NCI-H446 (cell line): ENCODE results near the gene TTC28.
A peak's percentile ranks its signal among the peaks of the same experiment; 100 is the strongest.
"Not testable (repeated sequence)": the region's sequence is repeated elsewhere in the genome, so short reads cannot be mapped to it uniquely, and the experiment has no call there.

Source experiments
- DNase-seq, 2 experiments: peaks; one replicate each; lab custom pipeline; 2025; lab: John Stamatoyannopoulos, UW

Gene TTC28

DNA sequence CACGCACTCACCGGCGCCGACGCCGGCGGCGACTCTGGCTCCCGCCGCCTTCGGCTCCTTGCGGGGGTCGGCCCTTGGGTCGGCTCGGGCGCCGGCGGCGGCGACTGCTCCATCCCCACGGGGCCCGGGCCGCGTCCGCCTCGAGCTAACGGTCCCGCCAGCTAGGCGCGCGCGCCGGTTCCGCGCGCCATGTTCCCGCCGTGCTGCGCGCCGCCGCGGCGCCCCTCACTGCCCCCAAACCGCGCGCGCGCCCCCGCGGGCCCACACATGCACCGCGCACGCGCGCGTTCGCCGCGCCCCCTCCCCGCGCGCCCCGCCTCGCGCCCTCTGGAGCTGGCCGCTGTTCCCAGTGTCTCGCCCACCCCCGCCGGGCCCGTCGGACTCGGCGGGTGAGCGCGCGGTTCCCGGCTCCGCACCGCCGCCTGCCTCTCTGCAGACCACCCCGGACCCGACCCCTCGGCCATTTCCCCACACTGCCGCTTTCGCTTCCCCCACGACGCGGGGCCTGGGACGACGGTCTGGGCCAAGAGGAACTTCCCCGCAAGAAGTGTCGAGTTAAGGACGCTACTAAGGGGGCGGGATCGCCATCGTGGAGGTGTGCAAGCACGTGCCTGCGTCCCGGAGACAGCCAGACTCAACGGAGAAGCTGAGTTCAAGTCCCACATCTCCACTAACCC is at the start of gene TTC28:
Gene TTC28 (minus strand): TSS at position 230 of the 677 bp plus-strand sequence. CDS start 117 bp downstream, at position 113.
- DNase-seq, result peak; percentile 76 to 90

DNA sequence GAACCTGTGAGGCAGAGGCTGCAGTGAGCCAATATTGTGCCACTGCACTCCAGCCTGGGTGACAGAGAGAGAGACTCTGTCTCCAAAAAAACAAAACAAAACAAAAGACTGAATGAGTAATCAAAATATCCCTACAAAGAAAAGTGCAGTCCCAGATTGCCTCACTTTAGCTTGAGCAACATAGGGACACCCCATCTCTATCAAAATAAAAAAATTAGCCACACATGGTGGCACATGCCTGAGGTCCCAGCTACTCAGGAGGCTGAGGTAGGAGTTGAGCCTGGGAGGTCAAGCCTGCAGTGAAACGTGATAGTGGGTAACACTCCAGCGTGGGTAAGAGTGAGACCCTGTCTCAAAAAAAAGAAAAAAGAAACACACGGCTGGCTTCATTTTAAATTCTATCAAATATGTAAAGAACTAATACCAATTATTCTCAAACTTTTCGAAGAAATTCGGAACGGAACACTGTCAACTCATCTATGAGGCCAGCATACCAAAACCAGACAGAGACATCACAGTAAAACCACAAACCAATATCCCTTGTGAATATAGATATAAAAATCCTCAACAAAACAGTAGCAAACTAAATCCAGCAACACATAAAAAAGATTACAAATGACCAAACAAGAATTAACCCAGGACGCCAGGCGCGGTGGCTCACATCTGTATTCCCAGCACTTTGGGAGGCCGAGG is 49.1 kb upstream of the TTC28 start:
- DNase-seq, result no peak

DNA sequence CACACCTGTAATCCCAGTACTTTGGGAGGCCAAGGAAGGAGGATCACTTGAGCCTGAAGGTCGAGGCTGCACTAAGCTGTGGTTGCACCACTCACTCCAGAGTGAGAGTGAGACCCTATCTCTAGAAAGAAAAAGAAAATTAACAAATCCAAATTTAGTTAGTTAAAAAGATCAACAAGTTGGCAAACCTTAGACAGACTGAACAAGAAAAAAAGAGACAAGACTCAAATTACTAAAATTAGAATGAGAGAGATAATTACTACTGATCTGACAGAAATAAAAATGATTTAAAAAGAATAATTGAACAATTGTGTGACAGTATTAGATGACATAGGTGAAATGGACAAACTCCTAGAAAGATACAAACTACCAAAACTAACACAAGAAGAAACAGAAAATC is 48.4 kb upstream of the TTC28 start:
- no peak for DNase-seq

DNA sequence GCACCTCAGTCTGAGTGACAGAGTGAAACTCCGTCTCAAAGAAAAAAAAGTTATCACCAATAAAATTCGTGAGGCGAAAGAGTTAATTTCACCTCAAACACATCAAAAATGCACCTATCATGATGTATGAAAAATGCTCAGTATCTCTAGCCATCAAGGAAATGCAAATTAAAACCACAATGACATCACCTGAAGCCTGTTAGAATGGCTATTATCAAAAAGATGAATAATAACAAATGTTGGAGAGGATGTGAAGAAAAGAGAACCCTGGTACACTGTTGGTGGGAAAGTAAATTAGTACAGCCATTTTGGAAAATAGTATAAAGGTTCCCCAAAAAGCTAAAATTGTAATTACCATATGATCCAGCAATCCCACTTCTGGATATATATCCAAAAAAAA is 38.4 kb upstream of the TTC28 start:
- no peak for DNase-seq

DNA sequence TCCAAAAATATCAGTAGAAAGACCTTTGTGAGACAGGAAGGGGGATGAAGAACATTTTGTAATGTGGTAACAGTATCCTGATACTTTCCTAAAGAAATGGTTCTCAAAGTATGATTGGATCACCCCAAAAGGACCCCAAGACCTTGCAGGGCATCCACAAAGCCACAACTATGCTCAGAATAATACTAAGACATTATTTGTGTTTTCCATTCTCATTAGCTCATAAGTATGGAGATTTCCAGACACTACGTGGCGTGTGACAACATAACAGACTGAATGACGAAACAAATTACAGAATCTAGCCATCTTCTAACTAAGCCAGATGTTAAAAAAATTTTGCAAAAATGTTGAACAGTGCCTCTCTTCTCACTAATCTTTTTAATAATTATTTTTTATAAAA is 37.0 kb upstream of the TTC28 start:
- no peak for DNase-seq

DNA sequence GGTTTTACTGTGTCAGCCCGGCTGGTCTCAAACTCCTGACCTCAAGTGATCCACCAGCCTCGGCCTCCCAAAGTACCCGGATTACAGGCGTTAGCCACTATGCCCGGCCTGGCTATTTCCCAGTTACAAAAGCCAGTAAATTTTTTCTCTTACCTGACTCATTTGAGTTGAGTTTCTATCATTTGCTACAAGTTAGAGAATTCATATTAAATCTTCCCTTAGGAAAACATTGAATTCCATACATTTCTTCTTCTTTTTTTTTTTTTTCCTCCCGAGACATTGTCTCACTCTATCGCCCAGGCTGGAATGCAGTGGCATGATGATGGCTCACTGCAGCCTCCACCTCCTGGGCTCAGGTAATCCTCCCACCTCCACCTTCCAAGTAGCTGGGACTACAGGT is 36.0 kb upstream of the TTC28 start:
- DNase-seq, result no peak

DNA sequence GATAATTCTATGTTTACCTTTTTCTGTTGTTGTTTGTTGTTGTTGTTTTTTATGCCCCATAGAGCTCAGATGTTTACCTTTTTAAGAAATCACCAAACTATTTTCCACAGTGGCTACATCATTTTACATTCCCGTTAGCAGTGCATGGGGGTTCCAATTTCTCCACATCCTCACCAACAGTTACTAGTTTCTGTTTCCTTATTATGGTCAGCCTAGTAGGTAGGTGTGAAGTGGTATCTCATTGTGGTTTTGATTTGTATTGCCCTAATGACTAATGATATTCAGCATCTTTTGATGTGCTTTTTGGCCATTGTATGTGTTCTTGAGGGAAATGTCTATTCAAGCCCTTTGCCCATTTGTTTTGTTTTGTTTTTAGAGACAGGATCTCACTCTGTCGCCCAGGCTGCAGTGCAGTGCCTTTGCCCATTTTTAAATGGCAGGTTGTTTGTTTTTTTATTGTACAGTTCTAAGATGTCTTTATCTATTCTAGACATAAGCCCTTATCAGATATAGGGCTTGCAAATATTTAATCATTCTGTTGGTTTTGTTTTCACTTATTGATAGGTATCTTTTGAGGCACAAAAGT is 34.5 kb upstream of the TTC28 start:
- no peak for DNase-seq

DNA sequence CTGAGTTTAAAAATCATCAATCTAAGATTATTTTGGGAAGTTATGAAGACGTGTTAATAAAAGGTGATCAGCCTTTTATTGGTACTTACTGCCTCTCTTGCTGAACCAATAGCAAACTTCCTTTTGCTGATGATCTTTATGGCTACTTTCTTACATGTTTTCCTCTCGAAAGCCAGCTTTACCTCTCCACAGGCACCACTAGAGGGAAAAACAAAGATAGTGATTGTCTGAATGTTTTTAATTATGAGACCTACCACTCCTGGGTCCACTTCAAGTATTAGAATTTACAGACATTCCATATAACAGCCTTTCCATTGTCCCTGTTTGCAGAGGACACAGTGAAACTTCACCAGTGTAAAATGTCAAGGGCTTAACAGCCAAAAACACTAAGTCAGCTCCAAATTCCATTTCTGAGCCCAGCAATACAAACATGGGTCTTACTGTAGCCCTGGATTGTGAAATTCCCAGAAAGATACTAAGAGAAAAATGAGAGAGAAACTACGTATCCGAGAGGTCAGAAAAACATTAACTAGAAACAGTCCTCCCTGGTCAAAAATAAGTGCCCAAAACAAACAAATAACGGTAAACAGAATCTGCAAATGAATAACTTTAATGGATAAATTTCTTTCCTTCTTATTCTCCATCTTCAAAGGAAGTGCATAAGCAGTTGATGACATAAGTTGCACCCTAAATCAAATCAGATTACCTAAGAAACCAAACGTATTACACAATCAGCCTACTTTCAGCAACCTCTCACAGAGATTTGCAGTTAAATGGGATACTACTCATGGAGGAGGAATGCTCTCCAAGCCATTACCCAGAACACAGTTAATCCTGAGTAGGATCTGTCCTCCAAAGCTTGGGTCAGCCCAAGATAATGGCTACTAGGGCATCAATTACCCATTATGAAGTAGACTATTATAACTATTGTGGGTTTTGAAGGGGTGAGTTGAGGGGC is 32.5 kb upstream of the TTC28 start:
- DNase-seq, result no peak

DNA sequence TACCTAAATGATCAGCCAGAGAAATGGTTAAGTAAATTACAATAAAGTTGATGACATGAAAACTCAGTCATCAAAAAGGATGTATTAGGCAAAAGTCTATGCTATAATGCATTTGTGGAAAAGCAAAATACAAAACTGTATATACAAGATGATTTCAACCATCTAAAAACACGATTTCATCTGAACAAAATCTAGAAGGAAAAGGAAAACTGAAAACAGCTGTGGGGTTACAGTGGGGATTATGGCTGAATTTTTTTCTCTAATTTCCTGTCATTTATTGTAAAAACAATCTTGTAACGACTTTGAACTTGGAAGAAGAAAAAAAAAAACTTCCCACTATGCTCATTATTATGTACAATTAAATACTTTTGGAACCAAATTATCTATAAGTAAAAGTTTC is 31.7 kb upstream of the TTC28 start:
- no peak for DNase-seq

DNA sequence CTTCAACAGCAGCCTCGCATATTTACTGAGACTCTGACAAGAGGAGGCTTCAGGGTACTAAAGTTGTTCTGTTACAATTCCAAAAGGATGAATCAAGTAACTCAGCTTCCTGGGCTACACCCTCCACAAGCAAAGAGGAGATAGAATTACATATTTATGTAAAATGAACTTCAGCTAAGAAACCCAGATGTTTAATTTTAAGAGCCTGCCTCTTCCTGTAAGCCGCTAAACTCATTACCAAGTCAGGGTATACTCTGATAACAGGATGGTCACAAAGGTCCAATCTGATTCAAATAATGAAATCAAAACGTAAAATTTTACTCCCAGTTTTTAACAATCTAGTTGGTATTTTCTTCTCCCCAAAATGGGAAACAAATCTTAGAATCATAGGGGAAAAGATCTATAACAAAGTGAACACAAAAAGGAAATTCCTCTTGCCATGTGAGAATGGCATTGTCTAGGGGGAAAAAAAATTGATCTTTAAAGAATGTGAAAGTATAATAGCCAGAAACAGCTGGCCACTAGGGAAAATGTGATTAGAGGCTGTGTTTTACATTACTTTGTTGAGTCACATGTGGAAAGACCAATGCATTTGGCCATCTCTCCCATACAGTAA is 31.0 kb upstream of the TTC28 start:
- DNase-seq, result no peak

DNA sequence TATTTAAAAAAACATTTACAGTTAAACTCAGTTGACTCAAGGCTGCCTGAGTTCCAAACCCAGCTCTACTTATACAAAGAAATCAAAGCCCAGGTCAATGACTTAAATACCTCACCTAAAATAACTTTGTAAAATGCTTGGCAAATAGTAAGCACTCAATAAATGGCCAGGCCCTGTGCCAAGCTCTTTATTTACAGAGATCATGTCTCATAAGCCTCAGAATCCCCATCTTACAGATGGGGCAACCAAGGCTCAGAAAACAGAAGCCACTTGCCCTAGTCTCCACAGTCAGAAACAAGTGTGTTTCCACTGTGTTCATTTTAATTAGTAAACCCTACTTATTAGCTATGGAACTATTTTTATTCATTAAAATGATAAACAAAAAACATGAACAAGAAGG is 30.5 kb upstream of the TTC28 start:
- no peak for DNase-seq

DNA sequence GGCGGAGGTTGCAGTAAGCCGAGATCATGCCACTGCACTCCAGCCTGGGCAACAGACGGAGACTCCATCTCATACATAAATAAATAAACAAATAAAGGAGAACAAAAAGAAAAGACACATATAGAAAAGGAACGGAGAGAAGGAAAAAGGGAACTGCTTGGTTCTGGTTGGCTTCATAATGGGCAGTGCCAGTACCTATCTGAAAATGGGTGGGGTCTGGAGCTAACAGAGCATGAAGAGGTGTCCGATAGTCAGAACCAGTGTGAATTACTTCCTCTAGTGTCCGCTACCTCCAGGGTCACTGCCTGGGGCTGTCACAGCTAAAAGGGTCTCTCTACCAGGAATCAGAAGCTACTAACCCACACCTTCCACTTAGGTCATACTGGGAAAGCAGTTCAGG is 27.2 kb upstream of the TTC28 start:
- no peak for DNase-seq

DNA sequence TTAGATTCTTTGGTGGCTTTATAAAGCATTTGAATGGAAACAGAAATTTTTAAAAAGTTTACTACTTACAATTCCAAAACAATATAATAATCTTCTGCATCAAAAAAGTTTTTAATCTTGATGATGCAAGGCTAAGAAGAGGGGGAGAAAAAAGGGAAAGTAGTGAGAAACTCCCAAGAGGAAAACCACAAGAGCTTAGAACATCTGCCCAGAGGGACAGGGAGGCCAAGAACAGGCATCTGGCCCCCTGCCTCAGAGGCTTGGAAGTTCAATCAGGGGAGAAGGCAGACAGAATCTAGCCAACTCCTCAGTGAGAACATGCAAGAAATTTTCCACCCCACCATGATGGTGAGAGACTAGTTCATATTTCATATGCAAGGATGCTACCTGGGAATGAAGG is 23.8 kb upstream of the TTC28 start:
- DNase-seq, result no peak

DNA sequence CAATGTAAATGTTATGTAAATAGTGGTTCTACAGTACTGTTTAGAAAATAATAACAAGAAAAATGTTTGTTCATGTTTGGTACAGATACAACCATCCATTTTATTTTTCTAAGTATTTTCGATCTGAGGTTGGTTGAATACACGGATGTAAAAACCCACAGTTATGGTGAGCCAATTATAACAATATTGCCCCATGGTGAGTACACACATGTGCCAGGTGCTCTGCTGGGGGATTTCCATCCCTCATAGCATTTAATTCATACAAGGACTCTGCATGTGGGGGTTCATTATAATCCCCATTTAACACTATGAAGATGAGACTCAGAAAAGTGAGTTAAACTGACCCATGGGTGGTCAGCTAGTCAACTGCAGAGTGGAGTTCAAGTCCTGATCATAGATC is 23.3 kb upstream of the TTC28 start:
- DNase-seq, result no peak

DNA sequence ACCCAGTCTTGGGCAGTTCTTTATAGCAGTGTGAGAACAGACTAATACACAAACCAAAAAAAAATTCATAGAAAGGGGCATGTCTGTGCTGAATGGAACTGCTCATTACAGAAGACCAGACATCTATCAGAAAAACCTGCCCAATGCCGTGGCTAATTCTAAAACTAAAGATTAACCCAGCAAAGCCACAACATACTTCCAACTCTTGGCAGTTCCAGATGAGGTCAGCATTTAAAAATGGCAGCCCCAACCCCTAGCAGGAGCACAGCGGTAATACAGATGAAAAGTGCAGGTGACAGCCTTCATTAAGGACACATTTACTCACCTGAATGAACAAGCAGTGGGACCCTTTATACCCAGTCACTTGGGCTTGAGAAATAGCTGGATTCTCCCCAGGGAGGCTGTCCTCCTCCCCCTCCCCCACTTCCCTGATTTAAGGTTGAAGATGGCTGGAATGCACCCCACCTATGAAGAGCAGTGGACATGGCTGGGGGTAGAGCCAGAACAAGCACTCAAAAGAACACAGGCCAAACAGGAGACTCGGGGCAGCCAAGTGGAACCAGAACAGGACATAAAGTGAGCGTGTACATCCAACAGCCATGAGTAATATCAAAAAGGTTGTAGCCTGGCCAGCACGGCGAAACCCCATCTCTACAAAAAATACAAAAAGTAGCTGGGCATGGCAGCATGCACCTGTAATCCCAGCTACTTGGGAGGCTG is 13.6 kb upstream of the TTC28 start:
- DNase-seq, result not testable (repeated sequence)

DNA sequence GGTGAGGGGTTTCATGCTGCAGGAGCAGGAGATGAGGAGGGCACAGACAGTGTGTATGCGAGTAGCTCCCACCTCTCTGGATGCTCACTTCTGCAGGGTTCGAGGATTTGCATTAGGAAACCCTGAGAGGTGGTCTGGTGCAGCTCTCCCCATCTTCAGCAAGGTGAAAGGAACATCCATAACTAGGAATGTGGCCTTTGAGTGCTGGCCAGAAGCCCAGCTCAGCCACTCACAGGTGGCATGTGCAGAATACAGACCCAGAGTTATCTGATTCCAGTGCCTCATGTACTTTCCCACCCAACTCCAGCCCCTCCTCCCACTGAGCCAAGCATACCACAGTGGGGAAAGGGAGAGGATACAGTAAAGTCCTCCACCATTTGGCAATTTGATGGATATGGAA is 10.2 kb upstream of the TTC28 start:
- DNase-seq, result not testable (repeated sequence)

DNA sequence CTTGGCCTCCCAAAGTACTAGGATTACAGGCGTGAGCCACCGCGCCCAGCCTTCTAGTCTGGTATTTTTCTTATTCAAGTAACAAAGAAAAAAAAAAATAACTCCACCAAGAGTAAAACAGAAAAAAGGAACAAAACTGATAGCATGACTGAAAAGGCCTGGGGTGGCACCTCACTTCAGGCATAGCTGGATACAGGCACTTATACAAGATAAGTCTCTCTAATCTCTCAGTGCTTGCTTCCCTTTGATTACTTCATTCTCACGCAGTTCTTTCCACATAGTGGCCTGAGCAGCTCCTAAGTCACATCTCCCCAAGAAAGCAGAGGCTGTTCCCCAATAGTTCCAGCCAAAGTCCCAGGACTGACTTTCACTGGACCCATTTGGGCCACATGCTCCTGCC is 3.3 kb upstream of the TTC28 start:
- DNase-seq, result not testable (repeated sequence)

DNA sequence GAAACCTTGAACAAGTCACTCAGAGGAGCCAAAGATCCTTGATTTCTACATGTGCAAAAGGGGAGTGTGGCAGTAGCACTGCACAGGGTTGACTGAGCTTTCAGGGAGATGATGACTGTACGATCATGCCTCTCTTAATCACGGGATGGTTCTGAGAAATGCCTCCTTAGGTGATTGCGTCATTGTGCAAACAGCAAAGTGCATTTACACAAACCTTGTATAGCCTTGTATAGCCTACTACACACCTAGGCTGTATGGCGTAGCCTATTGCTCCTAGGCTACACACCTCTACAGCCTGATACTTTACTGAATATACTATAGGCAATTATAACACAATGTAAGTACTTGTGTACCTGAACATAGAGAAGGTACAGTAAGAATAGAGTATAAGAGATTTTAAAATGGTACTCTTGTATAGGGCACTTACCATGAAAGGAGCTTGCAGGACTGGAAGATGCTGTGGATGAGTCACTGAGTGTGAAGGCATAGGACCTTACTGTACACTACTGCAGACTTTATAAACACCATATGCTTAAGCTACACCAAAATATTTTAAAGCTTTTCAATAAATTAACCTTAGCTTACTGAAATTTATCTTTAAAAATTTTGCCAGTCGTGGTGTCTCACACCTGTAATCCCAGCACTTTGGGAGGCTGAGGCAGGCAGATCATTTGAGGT is 1.3 kb upstream of the TTC28 start:
- not testable (repeated sequence) for DNase-seq

DNA sequence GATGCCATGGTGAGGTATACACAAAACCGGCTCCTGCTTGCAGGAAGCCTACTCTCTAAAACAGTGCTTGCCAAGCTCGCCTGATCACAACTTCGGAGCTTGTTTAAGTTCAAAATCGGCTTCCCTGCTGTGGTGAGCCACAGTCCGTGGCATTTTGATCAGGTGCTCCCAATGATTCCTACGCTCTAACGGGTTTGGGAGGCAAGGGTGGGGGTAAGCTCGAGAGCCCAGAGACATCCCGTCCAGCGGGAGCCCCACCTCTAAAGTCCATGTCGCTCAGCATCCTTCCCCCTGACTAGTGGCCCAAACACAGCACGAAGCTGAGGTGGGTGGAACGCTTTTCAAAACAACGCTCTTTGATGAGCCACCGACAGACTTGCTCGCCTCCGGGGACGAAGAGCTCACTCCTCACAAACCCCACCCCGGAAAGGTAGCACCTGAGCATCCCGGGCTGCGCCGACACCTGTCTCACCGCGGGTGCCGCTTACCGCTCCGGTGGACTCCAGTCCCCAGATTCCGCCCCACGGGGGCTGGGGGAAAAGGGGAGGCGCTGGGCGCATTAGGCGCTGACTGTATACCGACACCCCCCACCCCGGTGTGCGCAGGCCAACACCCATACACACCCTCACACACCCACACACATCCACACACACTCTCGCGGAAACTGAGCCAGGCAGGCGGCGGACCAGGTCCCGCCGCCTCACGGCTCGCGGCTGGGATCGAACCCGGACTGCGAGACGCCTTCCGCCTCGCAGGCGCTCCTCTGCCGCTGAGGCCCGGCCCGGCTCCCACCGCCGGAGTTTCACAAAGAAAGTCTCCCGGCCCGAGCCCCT is 646 bp downstream of the TTC28 start:
- peak in 1 of 2 experiments; percentile 7 for DNase-seq

DNA sequence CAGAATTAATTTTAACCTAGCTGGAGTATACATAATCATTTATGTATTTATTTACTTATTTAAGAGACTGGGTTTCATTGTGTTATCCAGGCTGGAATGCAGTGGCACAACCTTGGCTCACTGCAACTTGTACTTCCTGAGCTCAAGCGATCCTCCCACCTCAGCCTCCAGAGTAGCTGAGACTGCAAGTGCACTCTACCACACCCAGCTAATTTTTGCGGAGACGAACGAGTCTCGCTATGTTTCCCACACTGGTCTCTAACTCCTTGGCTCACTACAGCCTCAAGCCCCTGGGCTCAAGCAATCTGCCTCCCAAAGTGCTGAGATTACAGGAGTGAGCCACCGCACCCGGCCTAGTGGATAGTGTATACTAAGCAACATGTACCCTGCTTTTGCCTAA is 1.5 kb downstream of the TTC28 start:
- not testable (repeated sequence) for DNase-seq
